ENCODE data around the gene UHRF2. TPM values are rescaled to one million over a fixed set of nuclear protein-coding genes. Genes with fewer than 3 reads are reported as not detected.

The UHRF2 gene
- total and polyA plus RNA-seq, 2 of the 13 experiments (the other 11 are each of a cell fraction or from before 2014, with no cell fraction given), result 42.1 to 44.2 TPM

GRCh38 chr9:6439051-6439703 lies 26.2 kb downstream of the UHRF2 start:
- no TSS peak for BruUV-seq (replicated peaks)
- Histone ChIP-seq H3K27ac (ENCODE audit: extremely low read length, insufficient read depth, low read length) (no peak overlapping the region), H3K4me3 (replicated peaks in 1 of 3; ENCODE audit: insufficient read depth in 1 of 3, low read depth in 2 of 3, low read length in 3 of 3) (no peak overlapping the region), H3K36me3 (replicated peaks in 1 of 2; ENCODE audit: control insufficient read depth in 1 of 2, insufficient read depth in 2 of 2, low read length in 2 of 2) (peaks cover 7 to 52% of the 10 kb centered on the region in 2 experiments), H3K4me1 (ENCODE audit: insufficient read depth, low read length) (no peaks in the 10 kb centered on the region), H2AFZ (ENCODE audit: low read length) (no peak overlapping the region), H4K20me1 (ENCODE audit: insufficient read depth, low read length) (peaks cover 22% of the 10 kb centered on the region; the same call in 1 of the 2 replicates), H3K4me2 (ENCODE audit: low read depth, low read length) (no peak overlapping the region), H3K27me3 (ENCODE audit: control insufficient read depth in 1 of 2, insufficient read depth in 2 of 2, low read length in 2 of 2) (no peaks in the 10 kb centered on the region), H3K9me3 (ENCODE audit: low read length) (no peaks in the 10 kb centered on the region), H3K79me2 (ENCODE audit: insufficient read depth, low read length) (peaks cover 90% of the 10 kb centered on the region), H3K9ac (ENCODE audit: insufficient read depth, low read depth, low read length) (no peak overlapping the region)
- ChIA-PET CTCF (ENCODE audit: low intra/inter-chr PET ratio, low total read pairs) (no interaction called here), POLR2A (no interaction called here)
- intact Hi-C loops (cut with micrococcal nuclease; ENCODE audit: unreplicated experiment) (no loop called here), in situ Hi-C loops (cut with HindIII; ENCODE audit: extremely low pct_ligation_motif_present, low pct_unique_long_range_greater_than_20kb) (no loop called here)
- FAIRE-seq (no peak), DNase-seq (ENCODE audit: low spot score) (no peak), ATAC-seq (no peak)
- no peak for TF ChIP-seq ZNF777 (CRISPR knock-in tag; IDR thresholded peaks at IDR 0.05)
- WGBS (ENCODE audit: low lambda C conversion rate), result 97% methylated on average over 9 of the region's 9 CpGs

DNA sequence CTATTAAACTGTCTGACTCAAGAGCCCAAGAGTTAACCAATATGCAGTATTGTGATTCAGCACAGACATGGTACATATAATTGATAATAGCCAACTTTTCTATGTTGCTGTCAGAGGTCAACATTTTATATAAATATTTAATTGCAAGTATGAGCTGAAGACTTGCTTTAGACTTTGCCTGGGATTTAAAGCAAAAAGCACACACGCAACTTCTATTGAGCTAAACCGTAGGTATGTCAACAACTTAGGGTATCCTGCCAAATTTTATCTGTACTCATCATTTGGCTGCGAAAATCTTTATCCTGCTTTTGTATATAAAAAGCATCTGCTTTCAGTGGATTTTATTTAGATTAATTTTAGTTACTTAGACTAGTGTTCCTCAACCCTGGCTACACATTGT lies 27.4 kb downstream of the UHRF2 start:
- in situ Hi-C loops (cut with HindIII; ENCODE audit: extremely low pct_ligation_motif_present, low pct_unique_long_range_greater_than_20kb), result no loop called here
- peaks cover 7 to 41% of the 10 kb centered on the region in 2 experiments for H3K36me3 ChIP-seq (replicated peaks in 1 of 2; ENCODE audit: control insufficient read depth in 1 of 2, insufficient read depth in 2 of 2, low read length in 2 of 2)
- ChIA-PET POLR2A (no interaction called here), CTCF (ENCODE audit: low intra/inter-chr PET ratio, low total read pairs) (no interaction called here)
- no peak overlapping the region for H2AFZ ChIP-seq (ENCODE audit: low read length)
- H3K9ac ChIP-seq (ENCODE audit: insufficient read depth, low read depth, low read length), result no peak overlapping the region
- H3K9me3 ChIP-seq (ENCODE audit: low read length), result no peaks in the 10 kb centered on the region
- no peaks in the 10 kb centered on the region for H3K27me3 ChIP-seq (ENCODE audit: control insufficient read depth in 1 of 2, insufficient read depth in 2 of 2, low read length in 2 of 2)
- peaks cover 89% of the 10 kb centered on the region for H3K79me2 ChIP-seq (ENCODE audit: insufficient read depth, low read length)
- 94% methylated on average over 3 of the region's 3 CpGs for WGBS (ENCODE audit: low lambda C conversion rate)
- DNase-seq (ENCODE audit: low spot score) (no peak), ATAC-seq (no peak), FAIRE-seq (no peak)
- no peaks in the 10 kb centered on the region for H3K4me1 ChIP-seq (ENCODE audit: insufficient read depth, low read length)
- H3K4me3 ChIP-seq (replicated peaks in 1 of 3; ENCODE audit: insufficient read depth in 1 of 3, low read depth in 2 of 3, low read length in 3 of 3), result no peak overlapping the region
- H3K4me2 ChIP-seq (ENCODE audit: low read depth, low read length), result no peak overlapping the region
- intact Hi-C loops (cut with micrococcal nuclease; ENCODE audit: unreplicated experiment), result no loop called here
- no peak overlapping the region for H3K27ac ChIP-seq (ENCODE audit: extremely low read length, insufficient read depth, low read length)
- H4K20me1 ChIP-seq (ENCODE audit: insufficient read depth, low read length), result peaks cover 28% of the 10 kb centered on the region; the same call in 1 of the 2 replicates
- no TSS peak for BruUV-seq (replicated peaks)
- no peak for TF ChIP-seq ZNF724P (CRISPR knock-in tag; IDR thresholded peaks at IDR 0.05; ENCODE audit: borderline replicate concordance)
- no peak for TF ChIP-seq ZNF660 (CRISPR knock-in tag; IDR thresholded peaks at IDR 0.05; ENCODE audit: borderline replicate concordance, low read depth)
